GM12872 (cell line): ENCODE measurements around the gene DPF3.

Experiments
- TF ChIP-seq, protein P1 (sequence below): IDR thresholded peaks from 3 replicates; pipeline ENCODE4 v1.5.1; 2011; ENCODE audit warnings: low read depth, mild to moderate bottlenecking, low read length, moderate library complexity; ENCODE audit not compliant: insufficient read depth

Gene DPF3

DNA sequence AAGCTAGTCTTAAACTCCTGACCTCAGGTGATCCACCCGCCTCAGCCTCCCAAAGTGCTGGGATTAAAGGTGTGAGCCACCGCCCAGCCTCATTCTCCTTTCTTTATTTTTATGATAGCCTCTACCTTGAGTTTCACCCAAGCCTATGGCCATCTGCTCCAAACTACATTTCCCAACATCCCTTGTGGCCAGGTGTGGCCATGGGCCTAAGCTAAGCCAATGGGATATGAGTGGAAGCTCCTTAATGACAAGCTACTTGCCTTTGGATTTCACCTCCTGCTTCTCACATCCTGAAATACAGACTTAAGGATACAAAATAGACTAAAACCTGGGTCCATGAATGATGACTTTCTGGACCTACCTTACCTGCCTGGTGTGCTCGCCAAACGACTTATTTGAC is 46.2 kb downstream of the DPF3 start:
- TF ChIP-seq, protein P1, sequence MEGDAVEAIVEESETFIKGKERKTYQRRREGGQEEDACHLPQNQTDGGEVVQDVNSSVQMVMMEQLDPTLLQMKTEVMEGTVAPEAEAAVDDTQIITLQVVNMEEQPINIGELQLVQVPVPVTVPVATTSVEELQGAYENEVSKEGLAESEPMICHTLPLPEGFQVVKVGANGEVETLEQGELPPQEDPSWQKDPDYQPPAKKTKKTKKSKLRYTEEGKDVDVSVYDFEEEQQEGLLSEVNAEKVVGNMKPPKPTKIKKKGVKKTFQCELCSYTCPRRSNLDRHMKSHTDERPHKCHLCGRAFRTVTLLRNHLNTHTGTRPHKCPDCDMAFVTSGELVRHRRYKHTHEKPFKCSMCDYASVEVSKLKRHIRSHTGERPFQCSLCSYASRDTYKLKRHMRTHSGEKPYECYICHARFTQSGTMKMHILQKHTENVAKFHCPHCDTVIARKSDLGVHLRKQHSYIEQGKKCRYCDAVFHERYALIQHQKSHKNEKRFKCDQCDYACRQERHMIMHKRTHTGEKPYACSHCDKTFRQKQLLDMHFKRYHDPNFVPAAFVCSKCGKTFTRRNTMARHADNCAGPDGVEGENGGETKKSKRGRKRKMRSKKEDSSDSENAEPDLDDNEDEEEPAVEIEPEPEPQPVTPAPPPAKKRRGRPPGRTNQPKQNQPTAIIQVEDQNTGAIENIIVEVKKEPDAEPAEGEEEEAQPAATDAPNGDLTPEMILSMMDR: no peak

DNA sequence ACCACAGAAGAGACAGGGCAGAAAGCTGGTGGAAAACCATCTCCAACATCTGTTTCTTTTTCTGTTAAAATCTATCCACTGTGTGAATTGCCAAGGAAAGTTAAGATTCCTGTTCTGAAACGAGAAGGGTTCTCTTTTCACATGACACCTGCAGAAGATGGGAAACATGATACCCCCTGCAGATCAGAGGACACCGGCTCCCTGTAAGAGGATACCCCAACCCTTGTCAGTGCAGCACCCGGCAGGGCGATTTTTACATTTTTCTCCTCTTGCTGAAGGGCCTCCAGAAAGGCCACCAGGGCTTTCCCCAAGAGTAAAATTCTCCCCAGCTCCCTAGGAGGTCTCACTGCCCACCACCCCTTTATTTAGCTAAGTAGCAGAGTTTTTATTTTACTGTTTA is 48.2 kb downstream of the DPF3 start:
- TF ChIP-seq, protein P1: no peak

DNA sequence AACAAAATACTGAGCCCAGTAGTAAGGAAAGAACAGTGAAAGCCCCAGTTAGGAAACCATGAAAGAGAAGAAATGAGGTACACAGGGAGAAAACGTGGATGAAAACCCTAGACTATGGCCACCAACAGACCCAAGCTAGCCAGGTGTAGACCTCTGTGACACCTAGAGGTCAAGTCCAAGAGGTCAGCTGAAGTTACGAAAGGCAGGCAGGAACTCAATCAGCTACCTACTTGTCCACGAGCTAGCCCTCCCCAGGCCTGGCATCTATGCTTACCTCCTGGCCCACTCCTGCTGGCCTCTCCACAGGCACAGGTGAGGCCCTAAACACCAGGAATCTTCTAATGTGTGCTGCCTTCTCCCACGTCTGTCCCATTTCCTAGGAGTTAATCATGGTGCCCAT is 48.7 kb downstream of the DPF3 start:
- TF ChIP-seq, protein P1: no peak

DNA sequence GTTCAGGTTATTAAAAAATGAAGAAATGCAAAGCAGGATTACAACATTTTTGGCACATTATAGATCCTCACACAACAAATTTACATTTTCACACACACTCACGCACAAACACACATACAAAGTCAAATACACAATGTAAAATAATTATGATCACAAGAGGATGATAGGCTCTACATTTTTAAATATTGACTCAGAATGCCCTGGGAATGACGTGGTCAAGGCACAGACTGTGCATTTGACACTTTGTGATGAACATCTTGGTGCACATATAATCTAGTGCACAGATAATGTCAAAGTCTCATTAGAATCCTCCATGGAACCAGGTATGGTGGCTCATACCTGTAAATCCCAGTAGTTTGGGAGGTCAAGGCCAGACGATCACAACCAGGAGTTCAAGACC is 49.4 kb downstream of the DPF3 start:
- TF ChIP-seq, protein P1: no peak

DNA sequence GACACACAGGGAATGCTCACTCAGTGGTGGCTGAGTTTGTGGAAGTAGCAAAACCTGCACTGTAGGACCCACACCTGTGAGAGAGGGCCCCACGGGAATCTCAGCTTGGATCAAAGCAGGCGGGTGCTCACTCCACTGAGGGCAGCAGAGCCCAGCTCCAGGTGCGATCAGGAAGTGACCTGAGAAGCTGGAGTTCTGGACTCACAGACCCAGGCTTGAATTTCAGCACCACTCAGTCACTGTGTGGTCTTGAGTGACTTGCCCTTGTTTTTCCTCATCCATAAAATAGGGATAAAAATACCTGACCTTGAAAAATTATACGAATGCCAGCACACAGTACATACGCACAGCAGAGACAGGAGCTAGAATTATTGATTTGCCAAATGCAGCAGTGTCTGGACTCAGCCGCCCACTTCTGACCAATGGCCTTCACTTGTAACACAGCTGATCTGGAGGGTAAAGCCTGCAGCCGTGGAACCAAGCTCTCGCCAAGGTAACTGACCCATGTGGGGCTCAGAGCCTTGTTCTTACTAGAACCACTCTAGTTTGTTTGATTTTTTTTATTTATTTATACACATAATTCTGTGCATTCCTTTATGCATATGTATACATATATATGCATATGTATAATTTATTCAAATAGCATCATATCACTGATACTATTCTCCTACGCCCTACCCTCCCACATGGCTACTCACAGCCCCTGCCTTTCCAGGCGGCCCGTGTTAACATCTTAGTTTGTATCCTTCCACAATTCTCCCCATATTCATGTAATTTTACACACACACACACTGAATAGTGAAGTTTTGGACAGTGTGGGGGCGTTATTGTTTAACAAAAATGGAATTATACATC is 53.9 kb downstream of the DPF3 start:
- TF ChIP-seq, protein P1: no peak

DNA sequence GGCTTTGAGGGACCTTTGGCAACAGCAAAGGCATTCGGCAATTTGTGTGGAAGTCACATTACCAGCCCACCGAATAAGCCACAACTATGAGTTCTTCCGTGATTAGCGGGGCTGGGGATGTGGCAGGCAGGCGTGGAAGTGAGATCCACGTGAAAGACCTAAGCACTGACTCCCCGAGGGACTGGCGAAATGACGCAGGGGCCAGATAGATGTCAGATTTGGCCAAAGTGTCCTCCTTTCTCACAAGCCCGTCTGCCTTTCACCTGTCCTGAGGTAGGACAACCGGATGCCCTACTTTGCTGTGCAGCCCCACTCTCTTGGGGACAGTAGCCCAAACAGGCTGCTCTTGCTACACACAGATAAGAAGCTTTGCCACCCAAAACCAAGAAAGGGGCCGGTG is 54.5 kb downstream of the DPF3 start:
- TF ChIP-seq, protein P1: no peak

DNA sequence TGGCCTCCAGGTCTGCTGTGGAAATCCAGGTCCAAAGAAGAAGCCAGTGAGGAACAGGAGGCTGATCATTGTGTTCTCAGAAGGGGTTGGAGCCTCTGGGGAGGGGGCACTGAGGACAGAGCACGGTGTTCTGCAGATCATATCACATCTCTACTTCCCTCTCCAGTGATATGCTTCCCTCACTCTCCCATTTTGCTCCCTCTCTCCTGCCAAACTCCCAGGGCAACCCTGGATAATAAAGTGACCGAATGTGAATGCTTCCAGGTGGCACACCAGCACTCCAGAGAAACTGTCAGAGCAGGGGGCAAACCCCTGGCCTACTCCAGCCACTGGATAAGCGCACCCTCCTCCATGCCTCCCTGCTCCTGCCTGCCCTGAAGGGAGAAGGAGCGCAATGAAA is 57.8 kb downstream of the DPF3 start:
- TF ChIP-seq, protein P1: no peak

DNA sequence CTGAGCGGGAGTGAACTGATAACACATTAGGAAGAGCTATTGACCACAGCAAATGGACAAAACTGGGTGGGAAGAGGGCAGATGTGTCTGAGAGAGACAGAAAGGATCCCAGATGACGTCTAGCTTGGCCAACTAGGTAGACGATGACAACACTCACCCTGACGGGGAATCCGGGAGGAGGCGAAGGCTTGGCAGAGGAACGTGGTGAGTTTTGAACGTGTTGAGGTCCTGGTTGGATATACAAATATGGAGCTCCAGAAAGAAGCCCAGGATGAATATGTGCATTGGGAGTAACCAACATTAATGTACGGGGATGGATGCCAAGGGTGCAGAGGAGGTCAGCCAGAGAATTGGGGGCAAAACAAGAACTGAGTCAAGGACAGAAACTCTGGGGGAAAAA is 60.7 kb downstream of the DPF3 start:
- TF ChIP-seq, protein P1: no peak
